ENCODE data around the gene KIF18A. TPM values are rescaled to one million over a fixed set of nuclear protein-coding genes. Genes with fewer than 3 reads are reported as not detected.
"Not testable (repeated sequence)": the region's sequence is repeated elsewhere in the genome, so short reads cannot be mapped to it uniquely, and the experiment has no call there.

The KIF18A gene
- total RNA-seq, 1 experiment from 2014 or later: 117 TPM

DNA sequence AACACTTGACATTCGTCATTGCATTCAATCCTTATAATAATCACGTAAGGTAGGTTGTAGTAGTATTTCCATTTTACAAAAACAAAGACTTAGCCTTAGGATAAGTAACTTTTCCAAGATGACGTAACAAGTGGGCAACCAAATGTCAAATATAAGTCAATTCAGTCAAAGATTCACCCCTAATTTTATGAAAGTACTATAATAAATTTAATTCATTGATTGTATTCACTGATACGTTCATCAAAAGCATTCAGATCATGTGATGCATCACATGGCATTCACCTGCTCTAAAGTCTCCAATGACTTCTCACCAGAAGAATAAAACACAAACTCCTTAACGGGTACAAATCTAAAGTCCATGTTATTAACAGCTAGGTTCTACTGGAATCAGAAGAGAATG is 2.1 kb downstream of the KIF18A start:
- CTCF ChIA-PET: interaction anchor here (0.6 to 0.7 kb wide), 2 partner anchors 8 to 79 kb away, joined by 3 to 11 read pairs; no protein-coding TSS in a partner anchor
- H3K27ac ChIP-seq (ENCODE audit: low read depth, low read length, poor library complexity, severe bottlenecking): peak overlapping the region; percentile 86
- no peaks in the 10 kb centered on the region for H3K27me3 ChIP-seq (replicated peaks; ENCODE audit: insufficient read depth, low read depth, low read length, poor library complexity)
- intact Hi-C loops (cut with micrococcal nuclease; ENCODE audit: unreplicated experiment): loop anchor here (5.0 to 10.0 kb wide), 6 partner anchors 371 to 1229 kb away; partner anchors contain the start of gene LIN7C
- no peak for DNase-seq (ENCODE audit: low spot score)
- no peaks in the 10 kb centered on the region for H3K36me3 ChIP-seq (ENCODE audit: insufficient read depth, low read length, poor library complexity, severe bottlenecking)
- BruUV-seq (replicated peaks): no TSS peak
- TF ChIP-seq EZH2 (IDR thresholded peaks at IDR 0.05; ENCODE audit: borderline replicate concordance, low read depth, low read length, poor library complexity, severe bottlenecking) (no peak), CTCF (conservative IDR thresholded peaks at IDR 0.05; ENCODE audit: low read depth, low read length) (no peak)
- H3K4me3 ChIP-seq (ENCODE audit: low read depth, low read length, poor library complexity, severe bottlenecking): peak overlapping the region; percentile 57
- H3K9me3 ChIP-seq (ENCODE audit: low read depth, low read length, poor library complexity, severe bottlenecking): no peaks in the 10 kb centered on the region
- POLR2A ChIA-PET (ENCODE audit: low non-redundant PET): interaction anchor here (0.7 kb wide), 2 partner anchors 1194 to 1943 kb away, joined by 6 to 11 read pairs; no protein-coding TSS in a partner anchor
- peaks cover 58% of the 10 kb centered on the region for H3K4me1 ChIP-seq (ENCODE audit: insufficient read depth, low read length, poor library complexity, severe bottlenecking)

GRCh38 chr11:28104984-28105383 is 3.0 kb downstream of the KIF18A start:
- Histone ChIP-seq H3K27ac (ENCODE audit: low read depth, low read length, poor library complexity, severe bottlenecking) (peak overlapping the region; percentile 15), H3K36me3 (ENCODE audit: insufficient read depth, low read length, poor library complexity, severe bottlenecking) (no peaks in the 10 kb centered on the region), H3K27me3 (replicated peaks; ENCODE audit: insufficient read depth, low read depth, low read length, poor library complexity) (no peaks in the 10 kb centered on the region), H3K4me3 (ENCODE audit: low read depth, low read length, poor library complexity, severe bottlenecking) (no peak overlapping the region), H3K9me3 (ENCODE audit: low read depth, low read length, poor library complexity, severe bottlenecking) (no peaks in the 10 kb centered on the region), H3K4me1 (ENCODE audit: insufficient read depth, low read length, poor library complexity, severe bottlenecking) (peaks cover 55% of the 10 kb centered on the region)
- POLR2A ChIA-PET (ENCODE audit: low non-redundant PET): no interaction called here
- intact Hi-C loops (cut with micrococcal nuclease; ENCODE audit: unreplicated experiment): loop anchor here (5.0 to 10.0 kb wide), 6 partner anchors 372 to 1230 kb away; partner anchors contain the start of gene LIN7C
- DNase-seq (ENCODE audit: low spot score): no peak
- BruUV-seq (replicated peaks): no TSS peak
- TF ChIP-seq CTCF (conservative IDR thresholded peaks at IDR 0.05; ENCODE audit: low read depth, low read length): no peak
- TF ChIP-seq EZH2 (IDR thresholded peaks at IDR 0.05; ENCODE audit: borderline replicate concordance, low read depth, low read length, poor library complexity, severe bottlenecking): no peak
- CTCF ChIA-PET: no interaction called here

DNA sequence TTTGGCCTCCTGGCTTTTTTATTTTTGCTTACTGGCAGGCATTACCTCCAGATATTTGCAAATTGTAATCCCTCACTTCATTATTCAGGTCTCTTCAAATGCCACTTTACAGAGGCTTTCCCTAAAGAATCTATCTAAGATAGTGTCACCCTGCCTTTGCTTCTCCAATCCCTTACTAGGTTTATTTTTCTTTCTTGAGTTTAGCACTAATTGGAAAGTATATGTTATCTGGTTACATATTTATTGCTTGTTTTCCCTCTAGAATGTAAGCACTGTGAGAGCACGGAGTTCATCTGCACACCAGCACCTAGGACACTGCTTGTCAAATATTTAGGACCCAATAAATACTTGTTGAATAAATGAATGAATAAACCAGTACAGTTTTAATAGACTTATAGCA is 3.5 kb downstream of the KIF18A start:
- H3K27ac ChIP-seq (ENCODE audit: low read depth, low read length, poor library complexity, severe bottlenecking): peak overlapping the region; percentile 15
- no peak overlapping the region for H3K4me3 ChIP-seq (ENCODE audit: low read depth, low read length, poor library complexity, severe bottlenecking)
- no peak for TF ChIP-seq CTCF (conservative IDR thresholded peaks at IDR 0.05; ENCODE audit: low read depth, low read length)
- no peak for TF ChIP-seq EZH2 (IDR thresholded peaks at IDR 0.05; ENCODE audit: borderline replicate concordance, low read depth, low read length, poor library complexity, severe bottlenecking)
- DNase-seq (ENCODE audit: low spot score): no peak
- H3K4me1 ChIP-seq (ENCODE audit: insufficient read depth, low read length, poor library complexity, severe bottlenecking): peaks cover 50% of the 10 kb centered on the region
- no peaks in the 10 kb centered on the region for H3K36me3 ChIP-seq (ENCODE audit: insufficient read depth, low read length, poor library complexity, severe bottlenecking)
- intact Hi-C loops (cut with micrococcal nuclease; ENCODE audit: unreplicated experiment): loop anchor here (10.0 kb wide), 2 partner anchors 600 to 1230 kb away; partner anchors contain the start of gene LIN7C
- H3K27me3 ChIP-seq (replicated peaks; ENCODE audit: insufficient read depth, low read depth, low read length, poor library complexity): no peaks in the 10 kb centered on the region
- CTCF ChIA-PET: no interaction called here
- POLR2A ChIA-PET (ENCODE audit: low non-redundant PET): interaction anchor here (0.7 kb wide), 1 partner anchor 65 kb away, joined by 3 read pairs; no protein-coding TSS in a partner anchor
- BruUV-seq (replicated peaks): no TSS peak
- H3K9me3 ChIP-seq (ENCODE audit: low read depth, low read length, poor library complexity, severe bottlenecking): no peaks in the 10 kb centered on the region

GRCh38 chr11:28102300-28102699 is 5.7 kb downstream of the KIF18A start:
- H3K36me3 ChIP-seq (ENCODE audit: insufficient read depth, low read length, poor library complexity, severe bottlenecking); POLR2A ChIA-PET (ENCODE audit: low non-redundant PET); H3K27me3 ChIP-seq (replicated peaks; ENCODE audit: insufficient read depth, low read depth, low read length, poor library complexity); H3K4me3 ChIP-seq (ENCODE audit: low read depth, low read length, poor library complexity, severe bottlenecking); H3K9me3 ChIP-seq (ENCODE audit: low read depth, low read length, poor library complexity, severe bottlenecking); H3K27ac ChIP-seq (ENCODE audit: low read depth, low read length, poor library complexity, severe bottlenecking); DNase-seq (ENCODE audit: low spot score); BruUV-seq (replicated peaks); CTCF ChIA-PET: not testable (repeated sequence)
- H3K4me1 ChIP-seq (ENCODE audit: insufficient read depth, low read length, poor library complexity, severe bottlenecking): peaks cover 45% of the 10 kb centered on the region
- intact Hi-C loops (cut with micrococcal nuclease; ENCODE audit: unreplicated experiment): loop anchor here (10.0 kb wide), 2 partner anchors 597 to 1233 kb away; partner anchors contain the start of gene LIN7C

Measured in A673 (cell line).